Hepatocyte (in vitro differentiated cells): ENCODE measurements around the gene TRABD2A. TPM values are rescaled to one million over a fixed set of nuclear protein-coding genes. Genes with fewer than 3 reads are reported as not detected.

Experiments
- DNase-seq: peaks from one replicate; pipeline ENCODE4 v3.0.0-alpha.2; 2016; ENCODE audit warnings: low spot score
- H2AFZ ChIP-seq: fragments of 200-600 bp; sonication (generic); 2 replicates; pipeline ENCODE4 v1.6.0; 2016; ENCODE audit warnings: antibody characterized with exemption, mild to moderate bottlenecking
- H3K27ac ChIP-seq: fragments of 200-600 bp; sonication (generic); 2 replicates; pipeline ENCODE4 v1.5.1; 2016; ENCODE audit warnings: mild to moderate bottlenecking
- H3K27me3 ChIP-seq: fragments of 200-600 bp; sonication (generic); 2 replicates; pipeline ENCODE4 v1.6.1; 2016
- H3K36me3 ChIP-seq: fragments of 200-600 bp; sonication (generic); replicated peaks from 2 replicates; pipeline ENCODE4 v1.5.1; 2016; ENCODE audit warnings: low read depth; ENCODE audit not compliant: insufficient read depth
- H3K4me1 ChIP-seq: fragments of 200-600 bp; sonication (generic); 2 replicates; pipeline ENCODE4 v1.5.1; 2016; ENCODE audit warnings: mild to moderate bottlenecking, moderate library complexity; ENCODE audit not compliant: insufficient read depth
- H3K4me2 ChIP-seq: fragments of 200-600 bp; sonication (generic); 2 replicates; pipeline ENCODE4 v1.6.0; 2016
- H3K4me3 ChIP-seq: fragments of 200-600 bp; sonication (generic); 2 replicates; pipeline ENCODE4 v1.5.1; 2016; ENCODE audit warnings: mild to moderate bottlenecking
- H3K79me2 ChIP-seq: fragments of 200-600 bp; sonication (generic); 2 replicates; pipeline ENCODE4 v1.6.0; 2017; ENCODE audit warnings: mild to moderate bottlenecking
- H3K9me2 ChIP-seq: fragments of 200-600 bp; sonication (generic); replicated peaks from 2 replicates; pipeline ENCODE4 v1.6.0; 2017; ENCODE audit warnings: mild to moderate bottlenecking; ENCODE audit not compliant: insufficient read depth
- H3K9me3 ChIP-seq: fragments of 200-600 bp; sonication (generic); 2 replicates; pipeline ENCODE4 v1.5.1; 2016; ENCODE audit warnings: low read depth, mild to moderate bottlenecking
- H4K20me1 ChIP-seq: fragments of 200-600 bp; sonication (generic); 2 replicates; pipeline ENCODE4 v1.6.0; 2016; ENCODE audit warnings: mild to moderate bottlenecking; ENCODE audit not compliant: insufficient read depth, poor library complexity, severe bottlenecking
- CTCF ChIP-seq: fragments of 200-600 bp; sonication (generic); IDR thresholded peaks from 2 replicates; pipeline ENCODE4 v1.5.1; 2016; ENCODE audit warnings: antibody characterized with exemption, mild to moderate bottlenecking; ENCODE audit not compliant: poor library complexity
- EZH2 ChIP-seq: fragments of 200-600 bp; sonication (generic); IDR thresholded peaks from 2 replicates; pipeline ENCODE4 v1.6.1; 2016; ENCODE audit warnings: antibody characterized with exemption, mild to moderate bottlenecking, borderline replicate concordance
- EZH2phosphoT487 ChIP-seq: fragments of 200-600 bp; sonication (generic); IDR thresholded peaks from one replicate; pipeline ENCODE4 v1.6.1; 2018; ENCODE audit warnings: antibody characterized with exemption, mild to moderate bottlenecking, low read depth, moderate library complexity; ENCODE audit not compliant: unreplicated experiment, severe bottlenecking
- WGBS: methylation state at CpG from one replicate; pipeline ENCODE4 v1.1.6; 2016; ENCODE audit warnings: low lambda C conversion rate; ENCODE audit errors: missing lambda C conversion rate; 5-methylcytosine and 5-hydroxymethylcytosine counted together
- polyA plus RNA-seq: library from polyadenylated mRNA; unstranded; fragments of >200 nt; fragmentation: Nextera tagmentation; extraction: Ambion mirVana; gene quantifications from 2 replicates; pipeline ENCODE4 v1.2.1, GENCODE V29; 2016
- total RNA-seq: library from RNA; depleted of rRNA; stranded (reverse); fragments of >200 nt; gene quantifications from 2 replicates; pipeline ENCODE4 v1.2.3, GENCODE V29; 2014

The TRABD2A gene
- total and polyA plus RNA-seq, 2 experiments from 2014 or later = 2.2 to 2.9 TPM

- no peak for TF ChIP-seq EZH2phosphoT487
- TF ChIP-seq EZH2 = no peak
- no peak for TF ChIP-seq CTCF
- no peaks in the 10 kb centered on the region for H3K79me2 ChIP-seq
- no peak overlapping the region for H3K4me3 ChIP-seq
- WGBS = 96% methylated on average over 2 of the region's 2 CpGs
- no peaks in the 10 kb centered on the region for H3K36me3 ChIP-seq
- H3K27me3 ChIP-seq = no peaks in the 10 kb centered on the region
- H3K9me3 ChIP-seq = no peaks in the 10 kb centered on the region
- peaks cover 8% of the 10 kb centered on the region for H3K4me1 ChIP-seq
- no peaks in the 10 kb centered on the region for H4K20me1 ChIP-seq
- no peak for DNase-seq
- no peak overlapping the region for H2AFZ ChIP-seq
- H3K9me2 ChIP-seq = no peaks in the 10 kb centered on the region
- H3K27ac ChIP-seq = no peak overlapping the region
- peak overlapping the region; percentile 76 for H3K4me2 ChIP-seq
Measured at GRCh38 chr2:84925336-84925723, 44.4 kb upstream of the TRABD2A start.

- Histone ChIP-seq H3K9me3 (no peaks in the 10 kb centered on the region), H3K27me3 (no peaks in the 10 kb centered on the region), H3K4me1 (peaks cover 12% of the 10 kb centered on the region), H3K9me2 (no peaks in the 10 kb centered on the region), H3K4me3 (no peak overlapping the region), H3K4me2 (no peak overlapping the region), H3K79me2 (no peaks in the 10 kb centered on the region), H2AFZ (no peak overlapping the region), H3K27ac (no peak overlapping the region), H4K20me1 (no peaks in the 10 kb centered on the region), H3K36me3 (no peaks in the 10 kb centered on the region)
- WGBS = 80% methylated on average over 9 of the region's 9 CpGs
- no peak for TF ChIP-seq EZH2phosphoT487
- TF ChIP-seq EZH2 = no peak
- TF ChIP-seq CTCF = no peak
- no peak for DNase-seq
Measured at GRCh38 chr2:84924173-84925106, 43.6 kb upstream of the TRABD2A start.

- H2AFZ ChIP-seq = no peak overlapping the region
- no peak overlapping the region for H3K4me2 ChIP-seq
- no peaks in the 10 kb centered on the region for H4K20me1 ChIP-seq
- H3K36me3 ChIP-seq = no peaks in the 10 kb centered on the region
- no peak overlapping the region for H3K4me3 ChIP-seq
- no peaks in the 10 kb centered on the region for H3K9me3 ChIP-seq
- no peak overlapping the region for H3K27ac ChIP-seq
- no peaks in the 10 kb centered on the region for H3K79me2 ChIP-seq
- TF ChIP-seq EZH2phosphoT487 (no peak), CTCF (no peak), EZH2 (no peak)
- peaks cover 12% of the 10 kb centered on the region for H3K4me1 ChIP-seq
- no peak for DNase-seq
- no peaks in the 10 kb centered on the region for H3K9me2 ChIP-seq
- no peaks in the 10 kb centered on the region for H3K27me3 ChIP-seq
Measured at GRCh38 chr2:84923009-84923408, 42.1 kb upstream of the TRABD2A start.
